ENCODE measurements around the gene MOV10L1. TPM values are rescaled to one million over a fixed set of nuclear protein-coding genes. Genes with fewer than 3 reads are reported as not detected.

The MOV10L1 gene
- polyA plus RNA-seq, 3 donors: 0.18 to 0.35 TPM; not detected in 1

- Mint-ChIP-seq H3K27ac (no peak overlapping the region), H3K4me1 (peaks cover 17% of the 10 kb centered on the region), H3K36me3 (no peaks in the 10 kb centered on the region), H3K4me3 (no peak overlapping the region), H3K9me3 (peaks cover 0 to 2% (median 0%) of the 10 kb centered on the region in 7 donors), H3K27me3 (ENCODE audit: low read depth in 3 of 3) (peaks cover 0 to 1% (median 0%) of the 10 kb centered on the region in 3 donors)
- WGBS (ENCODE audit: insufficient coverage): 91% methylated on average over 4 of the region's 4 CpGs
- no peaks in the 10 kb centered on the region for H3K79me2 ChIP-seq (ENCODE audit: insufficient read depth, low read length)
- DNase-seq: no peak
- H3K4me2 ChIP-seq (replicated peaks; ENCODE audit: extremely low read depth, low read length, poor library complexity, severe bottlenecking): no peak overlapping the region
- no peak for TF ChIP-seq CTCF (IDR thresholded peaks at IDR 0.05)
- no peak overlapping the region for H3K9ac ChIP-seq (ENCODE audit: insufficient read depth, low read length, poor library complexity, severe bottlenecking)
- no peak overlapping the region for H3K4me3 ChIP-seq (replicated peaks in 1 of 3; ENCODE audit: low read depth in 2 of 3, low read length in 3 of 3)
- no peak overlapping the region for H2AFZ ChIP-seq (ENCODE audit: insufficient read depth, low read depth, low read length, poor library complexity, severe bottlenecking)
- H3K27ac ChIP-seq (ENCODE audit: low read depth in 1 of 2, low read length in 2 of 2): no peak overlapping the region
- no peaks in the 10 kb centered on the region for H3K27me3 ChIP-seq (ENCODE audit: control insufficient read depth in 2 of 2, insufficient read depth in 2 of 2, low read length in 2 of 2)
- H3K36me3 ChIP-seq (replicated peaks in 1 of 2; ENCODE audit: control insufficient read depth in 1 of 2, insufficient read depth in 2 of 2, low read length in 2 of 2): no peaks in the 10 kb centered on the region
- intact Hi-C loops (cut with micrococcal nuclease): no loop called here
- H4K20me1 ChIP-seq (ENCODE audit: insufficient read depth, low read length): no peaks in the 10 kb centered on the region
- no peaks in the 10 kb centered on the region for H3K9me3 ChIP-seq (replicated peaks in 1 of 2; ENCODE audit: control insufficient read depth in 1 of 2, insufficient read depth in 1 of 2, low read length in 2 of 2)
- peaks cover 7 to 8% of the 10 kb centered on the region in 2 donors for H3K4me1 ChIP-seq (ENCODE audit: control insufficient read depth in 1 of 2, insufficient read depth in 2 of 2, low read length in 2 of 2)
Measured at GRCh38 chr22:50138041-50138440, 48.2 kb downstream of the MOV10L1 start.

GRCh38 chr22:50138988-50139387 lies 49.2 kb downstream of the MOV10L1 start:
- no peaks in the 10 kb centered on the region for H3K27me3 ChIP-seq (ENCODE audit: control insufficient read depth in 2 of 2, insufficient read depth in 2 of 2, low read length in 2 of 2)
- Mint-ChIP-seq H3K27ac (no peak overlapping the region), H3K4me3 (no peak overlapping the region), H3K4me1 (peaks cover 26% of the 10 kb centered on the region), H3K9me3 (peaks cover 0 to 2% (median 0%) of the 10 kb centered on the region in 7 donors), H3K27me3 (ENCODE audit: low read depth in 3 of 3) (peaks cover 0 to 2% (median 1%) of the 10 kb centered on the region in 3 donors), H3K36me3 (no peaks in the 10 kb centered on the region)
- intact Hi-C loops (cut with micrococcal nuclease): no loop called here
- DNase-seq: no peak
- no peaks in the 10 kb centered on the region for H4K20me1 ChIP-seq (ENCODE audit: insufficient read depth, low read length)
- peaks cover 16 to 17% of the 10 kb centered on the region in 2 donors for H3K4me1 ChIP-seq (ENCODE audit: control insufficient read depth in 1 of 2, insufficient read depth in 2 of 2, low read length in 2 of 2)
- no peak overlapping the region for H3K9ac ChIP-seq (ENCODE audit: insufficient read depth, low read length, poor library complexity, severe bottlenecking)
- 88% methylated on average over 3 of the region's 9 CpGs for WGBS (ENCODE audit: insufficient coverage)
- H3K4me3 ChIP-seq (replicated peaks in 1 of 3; ENCODE audit: low read depth in 2 of 3, low read length in 3 of 3): no peak overlapping the region
- no peaks in the 10 kb centered on the region for H3K36me3 ChIP-seq (replicated peaks in 1 of 2; ENCODE audit: control insufficient read depth in 1 of 2, insufficient read depth in 2 of 2, low read length in 2 of 2)
- H3K27ac ChIP-seq (ENCODE audit: low read depth in 1 of 2, low read length in 2 of 2): no peak overlapping the region
- no peaks in the 10 kb centered on the region for H3K79me2 ChIP-seq (ENCODE audit: insufficient read depth, low read length)
- no peaks in the 10 kb centered on the region for H3K9me3 ChIP-seq (replicated peaks in 1 of 2; ENCODE audit: control insufficient read depth in 1 of 2, insufficient read depth in 1 of 2, low read length in 2 of 2)
- H3K4me2 ChIP-seq (replicated peaks; ENCODE audit: extremely low read depth, low read length, poor library complexity, severe bottlenecking): no peak overlapping the region
- TF ChIP-seq CTCF (IDR thresholded peaks at IDR 0.05): no peak
- no peak overlapping the region for H2AFZ ChIP-seq (ENCODE audit: insufficient read depth, low read depth, low read length, poor library complexity, severe bottlenecking)

All from CD14-positive monocyte (primary cell).